Measurements from ENCODE around the gene TOR1AIP1. TPM values are rescaled to one million over a fixed set of nuclear protein-coding genes. Genes with fewer than 3 reads are reported as not detected.
"Not testable (repeated sequence)": the region's sequence is repeated elsewhere in the genome, so short reads cannot be mapped to it uniquely, and the experiment has no call there.

TOR1AIP1 gene
- 23.7 TPM for polyA plus RNA-seq (2012; ENCODE audit: missing spikeins)

DNA sequence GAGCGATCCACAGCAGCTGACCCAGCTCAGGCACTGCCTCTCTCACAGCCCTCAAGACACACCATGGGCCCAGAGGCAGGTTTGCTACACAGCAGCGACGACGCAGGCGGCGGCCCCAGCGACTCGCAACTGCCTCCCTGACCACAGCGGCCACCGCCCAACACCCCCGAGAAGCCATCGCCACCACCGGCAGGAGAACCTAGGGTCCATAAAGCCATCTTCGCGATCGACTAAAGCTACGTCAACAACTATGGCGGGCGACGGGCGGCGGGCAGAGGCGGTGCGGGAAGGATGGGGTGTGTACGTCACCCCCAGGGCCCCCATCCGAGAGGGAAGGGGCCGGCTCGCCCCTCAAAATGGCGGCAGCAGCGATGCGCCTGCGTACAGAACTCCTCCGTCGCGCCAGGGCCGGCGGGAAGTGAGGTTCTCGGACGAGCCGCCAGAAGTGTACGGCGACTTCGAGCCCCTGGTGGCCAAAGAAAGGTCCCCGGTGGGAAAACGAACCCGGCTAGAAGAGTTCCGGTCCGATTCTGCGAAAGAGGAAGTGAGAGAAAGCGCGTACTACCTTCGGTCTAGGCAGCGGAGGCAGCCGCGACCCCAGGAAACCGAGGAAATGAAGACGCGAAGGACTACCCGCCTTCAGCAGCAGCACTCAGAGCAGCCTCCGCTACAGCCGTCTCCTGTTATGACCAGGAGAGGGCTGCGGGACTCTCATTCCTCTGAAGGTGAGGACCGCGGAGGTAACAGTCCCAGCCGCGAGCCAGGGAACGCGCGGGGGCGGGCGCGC, at the start of gene TOR1AIP1:
TSS of gene TOR1AIP1 (plus strand) at position 33 of the 787 bp plus-strand sequence. CDS start at position 251, 218 bp downstream.
- TF ChIP-seq TAF1 (IDR thresholded peaks at IDR 0.05; ENCODE audit: borderline replicate concordance, low read depth, low read length) (peak; percentile 92; the same call in 1 of the 2 replicates), POLR2A (IDR thresholded peaks at IDR 0.05; ENCODE audit: low read depth, low read length) (peak; percentile 87), POLR2AphosphoS5 (IDR thresholded peaks at IDR 0.05; ENCODE audit: low read depth, low read length) (peak; percentile 88)
- DNase-seq (ENCODE audit: insufficient read length) (peak; percentile 66), FAIRE-seq (peak; percentile 96)

GRCh38 chr1:179836686-179837445, 45.2 kb upstream of the TOR1AIP1 start:
- DNase-seq (ENCODE audit: insufficient read length) = not testable (repeated sequence)

DNA sequence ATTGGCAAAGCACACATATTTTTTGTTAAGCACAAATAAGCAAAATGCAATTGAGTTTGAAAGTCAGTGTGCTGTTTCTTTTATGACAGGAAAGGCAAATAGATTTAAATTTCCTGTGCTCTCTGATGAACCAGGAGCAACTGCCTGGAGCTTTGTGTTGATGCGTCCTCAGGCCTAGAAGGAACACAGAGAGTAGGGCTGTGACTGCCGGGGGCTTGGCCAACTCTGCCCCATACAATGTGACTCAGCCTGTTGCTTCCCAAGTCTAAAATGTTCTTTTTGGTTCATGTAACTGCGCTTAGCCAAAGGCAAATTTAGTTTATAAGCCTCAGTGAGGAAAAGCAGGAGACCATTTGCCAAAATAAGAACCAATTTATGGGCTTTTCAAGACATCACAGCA, 42.0 kb upstream of the TOR1AIP1 start:
- FAIRE-seq (no peak), DNase-seq (ENCODE audit: insufficient read length) (no peak)
- no peak for TF ChIP-seq TAF1 (IDR thresholded peaks at IDR 0.05; ENCODE audit: borderline replicate concordance, low read depth, low read length)
- TF ChIP-seq POLR2AphosphoS5 (IDR thresholded peaks at IDR 0.05; ENCODE audit: low read depth, low read length) = no peak
- TF ChIP-seq POLR2A (IDR thresholded peaks at IDR 0.05; ENCODE audit: low read depth, low read length) = no peak

More at GRCh38 chr1:179836686-179837445, 45.2 kb upstream of the TOR1AIP1 start:
- FAIRE-seq = not testable (repeated sequence)

- TF ChIP-seq TAF1 (IDR thresholded peaks at IDR 0.05; ENCODE audit: borderline replicate concordance, low read depth, low read length) = no peak
- TF ChIP-seq POLR2AphosphoS5 (IDR thresholded peaks at IDR 0.05; ENCODE audit: low read depth, low read length) = no peak
- no peak for FAIRE-seq
- DNase-seq (ENCODE audit: insufficient read length) = no peak
These were observed 33.9 kb upstream of the TOR1AIP1 start for GRCh38 chr1:179848233-179848632.

DNA sequence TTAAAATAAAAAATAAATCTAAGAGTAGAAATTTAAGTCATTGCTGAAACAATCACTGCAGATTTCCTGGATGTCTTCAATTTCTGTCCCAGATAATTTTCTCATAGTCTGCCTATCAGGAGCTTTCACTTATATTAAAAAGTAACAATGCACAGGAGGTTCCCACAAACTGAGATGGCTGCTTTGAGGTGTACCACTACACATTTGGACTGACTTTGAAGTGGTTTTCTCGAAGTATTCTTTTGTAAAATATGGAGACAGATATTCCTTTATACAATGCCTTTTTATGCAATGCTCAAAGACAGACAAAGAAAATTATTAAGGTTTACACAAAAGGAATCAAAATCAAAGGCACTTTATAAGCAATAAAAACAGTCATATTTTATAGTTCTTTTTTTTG, 29.0 kb upstream of the TOR1AIP1 start:
- FAIRE-seq = no peak
- TF ChIP-seq POLR2AphosphoS5 (IDR thresholded peaks at IDR 0.05; ENCODE audit: low read depth, low read length) = no peak
- TF ChIP-seq TAF1 (IDR thresholded peaks at IDR 0.05; ENCODE audit: borderline replicate concordance, low read depth, low read length) = no peak
- TF ChIP-seq POLR2A (IDR thresholded peaks at IDR 0.05; ENCODE audit: low read depth, low read length) = no peak
- DNase-seq (ENCODE audit: insufficient read length) = no peak

GRCh38 chr1:179855831-179856230, 26.3 kb upstream of the TOR1AIP1 start:
- not testable (repeated sequence) for FAIRE-seq; DNase-seq (ENCODE audit: insufficient read length)

- TF ChIP-seq POLR2A (IDR thresholded peaks at IDR 0.05; ENCODE audit: low read depth, low read length) (no peak), TAF1 (IDR thresholded peaks at IDR 0.05; ENCODE audit: borderline replicate concordance, low read depth, low read length) (no peak), POLR2AphosphoS5 (IDR thresholded peaks at IDR 0.05; ENCODE audit: low read depth, low read length) (no peak)
- FAIRE-seq = no peak
- no peak for DNase-seq (ENCODE audit: insufficient read length)
These were observed 25.8 kb upstream of the TOR1AIP1 start for GRCh38 chr1:179856296-179856695.

GRCh38 chr1:179857009-179857408, 25.1 kb upstream of the TOR1AIP1 start:
- FAIRE-seq = no peak
- no peak for TF ChIP-seq TAF1 (IDR thresholded peaks at IDR 0.05; ENCODE audit: borderline replicate concordance, low read depth, low read length)
- no peak for TF ChIP-seq POLR2AphosphoS5 (IDR thresholded peaks at IDR 0.05; ENCODE audit: low read depth, low read length)
- TF ChIP-seq POLR2A (IDR thresholded peaks at IDR 0.05; ENCODE audit: low read depth, low read length) = no peak
- DNase-seq (ENCODE audit: insufficient read length) = no peak

GRCh38 chr1:179860652-179861051, 21.4 kb upstream of the TOR1AIP1 start:
- TF ChIP-seq POLR2AphosphoS5 (IDR thresholded peaks at IDR 0.05; ENCODE audit: low read depth, low read length) = no peak
- no peak for TF ChIP-seq TAF1 (IDR thresholded peaks at IDR 0.05; ENCODE audit: borderline replicate concordance, low read depth, low read length)
- TF ChIP-seq POLR2A (IDR thresholded peaks at IDR 0.05; ENCODE audit: low read depth, low read length) = no peak
- DNase-seq (ENCODE audit: insufficient read length) (no peak), FAIRE-seq (no peak)

- no peak for DNase-seq (ENCODE audit: insufficient read length)
- TF ChIP-seq POLR2A (IDR thresholded peaks at IDR 0.05; ENCODE audit: low read depth, low read length) (no peak), POLR2AphosphoS5 (IDR thresholded peaks at IDR 0.05; ENCODE audit: low read depth, low read length) (no peak), TAF1 (IDR thresholded peaks at IDR 0.05; ENCODE audit: borderline replicate concordance, low read depth, low read length) (no peak)
These were observed 16.7 kb upstream of the TOR1AIP1 start for GRCh38 chr1:179865377-179865776.

GRCh38 chr1:179866616-179867015, 15.5 kb upstream of the TOR1AIP1 start:
- no peak for FAIRE-seq
- no peak for DNase-seq (ENCODE audit: insufficient read length)
- TF ChIP-seq POLR2AphosphoS5 (IDR thresholded peaks at IDR 0.05; ENCODE audit: low read depth, low read length) (no peak), POLR2A (IDR thresholded peaks at IDR 0.05; ENCODE audit: low read depth, low read length) (no peak), TAF1 (IDR thresholded peaks at IDR 0.05; ENCODE audit: borderline replicate concordance, low read depth, low read length) (no peak)

More at GRCh38 chr1:179865377-179865776, 16.7 kb upstream of the TOR1AIP1 start:
- FAIRE-seq = no peak
